Stimulated activated CD4-positive, alpha-beta T cell treated with anti-CD3 and anti-CD28 coated beads, Interleukin-4, amount 100 ng/mL, for 1 hour (primary cell): ENCODE measurements around the gene PIRT.

ENCODE experiments used
- DNase-seq: peaks from one replicate; pipeline ENCODE4 v3.0.0-alpha.2; 2020

The PIRT gene

DNA sequence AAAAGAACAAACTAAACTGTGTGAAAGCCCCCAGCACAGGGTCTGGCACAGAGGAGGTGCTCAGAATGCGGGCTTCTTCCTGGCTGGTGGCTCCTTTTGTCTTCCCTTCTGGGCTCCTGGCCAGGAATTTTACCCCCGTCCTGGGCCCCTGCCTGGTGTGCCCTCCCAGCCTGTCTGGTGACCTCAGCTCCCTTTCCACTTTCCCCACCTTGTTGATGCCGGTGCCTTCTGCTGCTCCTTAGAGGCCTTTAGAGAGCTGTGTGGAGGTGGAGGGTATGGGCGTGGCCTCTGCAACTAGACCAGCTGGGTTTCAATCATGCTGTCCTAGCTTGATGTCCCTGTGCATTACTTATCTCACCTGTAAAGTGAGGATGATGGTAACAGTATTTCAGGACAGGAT is 16.8 kb downstream of the PIRT start:
- no peak for DNase-seq

DNA sequence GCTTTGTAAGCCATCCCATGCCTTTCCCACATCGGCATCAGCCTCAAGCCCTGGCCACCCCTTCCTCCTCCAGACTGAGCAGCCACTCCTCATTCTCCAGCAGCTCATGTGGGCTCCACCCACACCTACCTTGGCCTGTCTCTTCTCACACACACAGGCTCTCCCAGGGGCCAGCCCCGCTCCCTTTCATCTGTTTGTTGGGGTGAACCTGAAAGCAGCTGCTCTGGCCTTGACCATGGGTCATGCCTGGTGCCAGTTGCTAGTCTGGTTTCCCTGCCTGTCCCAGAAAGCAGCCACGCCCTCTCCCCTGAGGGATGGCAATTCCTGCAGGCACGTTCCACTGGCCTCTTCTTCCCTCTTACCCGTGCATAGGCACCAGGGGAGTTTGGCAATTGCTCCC is 22.6 kb downstream of the PIRT start:
- no peak for DNase-seq

DNA sequence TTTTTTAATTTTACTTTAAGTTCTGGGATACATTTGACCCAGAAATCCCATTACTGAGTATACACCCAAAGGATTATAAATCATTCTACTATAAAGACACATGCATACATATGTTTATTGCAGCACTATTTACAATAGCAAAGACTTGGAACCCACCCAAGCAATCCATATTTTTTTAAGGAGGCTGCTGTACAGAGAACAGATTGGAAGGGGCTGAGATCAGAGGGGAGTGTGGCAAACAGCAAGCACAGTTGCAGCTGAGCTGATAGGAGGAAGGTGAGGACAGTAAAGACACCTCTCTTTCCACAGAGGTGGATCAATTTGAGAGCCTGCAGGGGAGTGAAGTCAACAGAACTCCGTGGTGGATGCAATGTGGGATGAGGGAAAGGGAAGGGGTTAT is 23.8 kb downstream of the PIRT start:
- DNase-seq, result no peak

DNA sequence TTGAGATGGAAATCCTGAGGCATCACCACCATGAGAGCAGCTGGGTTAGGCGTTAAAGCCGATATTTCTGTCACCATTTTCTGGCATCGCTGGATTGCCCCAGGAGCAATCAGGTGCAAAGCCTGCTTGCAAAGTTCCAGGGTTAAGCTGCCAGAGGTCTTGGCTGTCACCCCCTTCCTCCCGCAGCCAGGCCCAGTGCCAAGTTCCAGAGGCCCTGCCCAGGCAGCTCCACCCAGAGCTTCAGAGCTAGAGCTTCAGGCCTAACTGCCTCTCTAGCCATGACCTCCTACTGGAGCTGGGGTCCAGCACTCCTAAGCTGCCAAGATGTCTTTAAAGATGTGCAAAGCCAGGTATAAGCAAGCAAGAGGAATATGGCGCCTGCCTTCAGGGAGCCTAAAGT is 25.2 kb downstream of the PIRT start:
- DNase-seq, result no peak

DNA sequence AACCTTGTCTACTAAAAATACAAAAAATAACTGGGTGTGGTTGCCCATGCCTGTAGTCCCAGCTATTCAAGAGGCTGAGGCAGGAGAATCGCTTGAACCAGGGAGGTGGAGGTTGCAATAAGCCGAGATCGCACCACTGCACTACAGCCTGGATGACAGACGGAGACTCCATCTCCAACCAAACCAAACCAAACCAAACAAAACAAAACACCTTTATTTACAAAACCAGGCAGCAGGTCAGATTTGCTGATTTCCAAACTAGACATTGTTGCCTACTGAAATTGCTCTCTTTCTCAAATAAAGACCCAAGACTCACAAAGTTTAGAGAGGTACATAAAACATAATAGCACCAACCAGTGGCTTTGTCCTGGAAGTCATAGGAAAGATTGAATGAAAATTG is 28.3 kb downstream of the PIRT start:
- DNase-seq, result no peak

DNA sequence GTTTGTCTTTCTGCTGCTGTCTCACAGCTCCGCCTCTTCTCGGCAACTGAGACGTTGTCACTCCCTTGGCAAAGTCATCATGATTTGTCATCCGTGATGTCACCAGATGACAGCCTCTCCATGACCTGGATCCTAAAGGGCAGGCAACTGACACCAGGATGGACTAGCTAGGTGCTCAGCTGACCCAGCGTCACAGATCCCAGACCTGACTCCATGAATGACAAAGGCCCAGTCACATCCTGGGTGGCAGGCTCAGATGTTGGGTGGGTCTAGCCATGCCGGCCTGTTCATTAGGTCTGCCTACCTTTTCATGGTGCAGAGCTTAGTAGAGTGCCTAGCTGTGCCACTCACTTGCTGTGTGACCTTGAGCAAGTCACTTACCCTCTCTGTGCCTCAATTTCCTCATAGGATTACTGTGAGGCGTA is 30.2 kb downstream of the PIRT start:
- no peak for DNase-seq

DNA sequence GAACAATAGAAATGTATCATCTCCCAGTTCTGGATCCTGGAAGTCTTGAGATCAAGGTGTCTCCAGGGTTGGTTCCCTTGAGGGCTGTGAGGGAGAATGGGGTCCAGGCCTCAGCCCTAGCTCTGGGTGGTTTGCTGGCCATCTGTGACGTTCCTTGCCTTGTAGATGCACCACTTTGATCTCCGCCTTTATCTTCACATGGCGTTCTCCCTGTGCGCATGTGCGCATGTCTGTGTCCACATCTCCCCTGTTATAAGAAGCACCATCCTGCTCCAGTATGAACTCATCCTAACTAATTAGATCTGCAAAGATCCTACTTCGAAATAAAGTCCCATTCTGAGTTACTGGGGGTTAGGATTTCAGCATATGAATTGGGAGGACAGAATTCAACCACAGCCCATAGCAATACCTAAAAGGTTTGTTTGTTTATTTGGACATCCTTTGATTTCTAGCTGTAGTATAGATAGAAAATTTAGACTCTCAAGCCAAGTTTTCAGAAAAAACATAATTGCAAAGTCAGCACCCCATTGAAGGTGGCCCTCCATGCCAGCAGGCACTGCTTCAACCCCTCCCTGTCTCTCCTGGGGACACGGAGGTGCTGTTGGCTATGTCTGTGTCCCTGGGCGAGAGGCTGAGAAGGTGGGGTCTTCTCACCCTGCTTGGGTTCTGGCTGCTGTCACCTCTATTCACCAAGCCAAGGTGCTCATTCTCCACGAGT is 31.2 kb downstream of the PIRT start:
- DNase-seq, result no peak

DNA sequence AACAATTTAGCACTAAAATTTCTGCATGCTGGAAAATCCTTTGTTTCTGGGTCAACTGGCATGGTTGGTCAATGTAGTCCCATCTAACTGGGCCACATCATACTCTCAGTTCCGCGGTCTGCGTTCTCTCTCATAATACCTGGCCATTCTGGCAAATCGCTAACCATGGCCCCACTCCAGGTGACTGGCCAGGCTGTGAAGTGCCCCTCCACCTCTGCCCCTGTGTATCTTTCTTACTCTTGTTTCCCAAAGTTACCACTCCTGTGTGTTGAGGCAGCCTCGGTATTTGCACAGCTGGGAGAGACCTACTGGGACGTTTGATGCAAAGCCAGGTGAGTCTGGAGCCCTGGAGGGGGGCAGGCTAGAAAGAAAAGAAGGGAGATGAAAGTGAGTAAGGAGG is 32.0 kb downstream of the PIRT start:
- no peak for DNase-seq

DNA sequence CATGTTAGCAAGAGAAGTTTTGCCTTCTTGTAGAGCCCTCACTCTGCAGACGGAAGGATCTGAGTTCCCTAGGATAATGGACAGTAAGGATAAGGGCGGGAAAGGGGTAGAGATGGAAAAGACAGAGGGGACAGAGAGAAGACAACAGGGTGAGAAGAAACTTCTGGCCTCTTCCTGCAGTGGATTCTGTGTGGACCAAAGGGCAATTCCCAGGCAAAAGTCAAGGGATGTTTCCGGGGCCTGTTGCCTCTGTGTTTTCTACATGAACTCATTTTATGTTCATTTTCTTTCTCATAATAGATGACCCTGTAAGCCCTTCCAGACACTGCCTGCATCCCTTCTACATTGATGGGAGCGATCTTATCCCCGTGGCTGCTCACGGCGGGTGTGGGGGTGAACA is 33.3 kb downstream of the PIRT start:
- no peak for DNase-seq

DNA sequence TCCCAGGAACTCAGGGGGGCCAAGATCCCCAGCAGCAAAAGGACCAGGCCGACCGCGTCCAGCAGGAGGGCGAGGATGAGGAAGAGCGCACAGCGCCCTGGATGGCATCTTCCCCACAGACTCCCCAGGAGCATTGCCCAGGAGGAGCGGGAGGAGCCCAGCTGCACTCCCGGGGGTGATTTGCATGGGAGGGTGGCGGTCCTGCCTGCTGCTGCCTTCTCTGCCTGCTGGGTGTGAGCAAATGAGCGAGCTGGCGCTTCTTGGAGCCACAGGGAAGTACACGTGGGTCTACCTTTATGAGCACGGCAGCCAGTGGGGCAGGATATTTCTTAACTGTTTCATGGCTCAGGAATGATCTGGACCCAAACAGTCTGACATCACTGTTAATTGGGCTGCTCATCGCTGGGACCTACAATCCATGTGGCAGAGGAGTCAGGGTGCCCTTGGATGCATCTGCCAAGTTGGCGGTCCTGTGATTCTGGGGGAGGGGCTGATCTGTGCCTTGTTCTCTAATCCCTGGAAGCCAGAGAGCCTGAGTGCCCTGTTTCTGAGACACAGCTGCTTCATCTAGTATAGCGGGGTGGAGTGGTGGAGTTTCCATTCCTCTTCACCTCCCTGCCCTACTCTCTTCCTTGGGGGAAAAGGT is 33.9 kb downstream of the PIRT start, which contains the start of gene TMEM238L:
TSS of gene TMEM238L (minus strand) at position 270 of the 646 bp plus-strand sequence. CDS start at position 134, 136 bp downstream.
- DNase-seq, result no peak

DNA sequence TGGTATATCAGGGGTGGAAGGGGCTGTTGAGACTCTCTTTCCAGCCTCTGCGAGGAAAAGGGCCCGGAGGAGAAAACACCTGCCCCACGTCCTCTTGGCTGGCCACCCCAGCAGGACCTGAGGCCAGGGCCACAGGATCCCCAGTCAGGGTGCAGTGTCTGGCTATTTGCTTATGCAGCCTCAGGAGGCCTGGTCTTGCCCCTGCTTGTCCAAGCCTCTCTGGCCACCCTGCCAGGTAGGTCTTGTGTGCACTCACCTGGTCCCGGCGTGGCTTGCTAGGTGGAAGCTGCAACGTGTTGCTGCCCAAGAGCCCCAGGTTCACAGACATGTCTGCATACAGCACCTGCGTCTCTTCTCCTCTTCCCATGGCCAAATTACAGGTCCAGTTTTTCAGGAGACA is 34.5 kb downstream of the PIRT start:
- DNase-seq, result no peak

DNA sequence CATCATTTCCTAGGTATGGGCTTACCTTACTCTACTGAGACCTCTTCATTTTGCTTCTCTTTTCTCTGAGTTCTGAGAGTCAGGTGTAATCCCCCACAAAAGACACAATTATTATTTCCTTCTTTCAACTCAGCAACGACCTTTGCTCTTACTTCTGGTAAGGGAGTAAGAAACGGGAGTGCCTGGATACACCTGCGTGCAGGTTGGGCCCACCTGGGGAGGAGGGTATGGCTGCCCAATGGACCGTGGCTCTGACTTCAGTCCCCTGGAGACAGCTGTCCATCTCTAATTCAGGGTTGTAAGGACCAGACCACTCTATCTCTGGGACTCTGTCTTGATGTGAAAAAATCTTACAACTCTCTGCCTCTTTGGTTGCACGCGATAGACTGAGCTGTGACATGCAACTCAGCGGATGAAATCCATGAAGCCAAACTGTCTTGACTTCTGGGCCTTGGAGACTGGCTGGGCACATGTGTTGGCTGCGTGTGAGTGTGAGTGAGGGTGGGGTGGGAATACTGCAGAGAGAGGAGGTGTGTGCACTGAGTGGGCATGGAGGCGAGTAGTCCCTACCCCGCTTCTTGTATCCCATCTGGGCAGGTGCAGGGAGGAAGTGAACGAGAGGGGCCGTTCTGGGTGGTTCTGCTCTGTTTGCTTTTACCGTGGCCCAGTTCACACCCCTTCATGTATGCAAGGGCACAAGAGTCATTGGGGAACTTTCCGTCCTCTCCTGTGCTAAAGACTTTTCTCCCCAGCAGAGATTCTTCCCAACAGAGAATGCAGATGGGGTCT is 35.2 kb downstream of the PIRT start:
- DNase-seq, result no peak

DNA sequence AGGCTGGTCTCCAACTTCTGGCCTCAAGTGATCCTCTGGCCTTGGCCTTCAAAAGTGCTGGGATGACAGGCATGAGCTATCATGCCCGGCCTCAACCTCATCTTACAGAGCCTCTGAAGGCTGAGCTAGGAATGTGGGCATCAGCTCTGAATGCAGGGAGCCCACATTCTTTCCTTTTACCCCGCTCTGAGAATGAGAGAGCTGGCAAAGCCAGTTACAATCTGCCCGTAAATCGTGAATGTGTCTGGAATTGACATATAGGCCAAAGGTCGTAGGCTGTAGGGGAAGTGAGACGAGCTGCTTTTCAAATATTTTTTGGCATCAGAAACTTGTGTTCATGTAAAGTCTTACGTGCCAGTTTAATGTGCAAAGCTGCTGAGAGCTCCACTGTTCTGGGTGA is 38.5 kb downstream of the PIRT start:
- no peak for DNase-seq

DNA sequence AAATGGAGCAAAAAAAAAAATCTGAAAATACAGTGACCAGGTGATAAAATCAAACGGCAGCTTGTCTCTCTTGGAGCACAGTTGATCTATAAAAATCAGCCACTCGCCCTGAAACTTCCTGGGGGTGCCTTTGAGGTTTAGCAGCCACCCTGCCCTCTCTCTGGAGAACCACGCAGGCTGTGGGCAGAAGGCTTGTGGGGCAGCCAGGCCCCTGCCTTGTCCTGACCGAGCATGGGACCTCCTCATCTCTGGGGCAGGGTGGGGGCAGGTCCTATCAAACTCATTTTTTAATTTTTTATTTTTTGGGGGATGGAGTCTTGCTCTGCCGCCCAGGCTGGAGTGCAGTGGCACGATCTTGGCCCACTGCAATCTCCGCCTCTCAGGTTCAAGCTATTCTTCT is 39.0 kb downstream of the PIRT start:
- no peak for DNase-seq

DNA sequence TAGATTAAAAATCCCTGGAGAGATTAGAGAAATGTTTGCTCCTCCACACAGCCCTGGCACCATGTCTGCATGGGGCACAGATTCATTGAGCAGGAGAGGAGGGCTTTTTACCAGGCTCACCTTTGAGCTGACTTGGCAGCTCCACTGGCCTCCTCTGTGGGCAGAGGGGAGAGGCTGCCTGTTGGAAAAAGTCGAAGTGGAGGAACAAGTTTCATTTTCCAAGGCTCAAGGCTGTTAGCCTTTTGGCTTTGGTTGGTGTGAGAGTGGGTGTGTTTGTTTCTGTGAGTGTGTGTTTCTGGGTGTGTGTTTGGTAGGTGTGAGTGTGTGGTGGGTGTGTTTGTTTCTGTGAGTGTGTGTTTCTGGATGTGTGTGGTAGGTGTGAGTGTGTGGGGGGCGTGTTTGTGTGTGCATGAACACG is 39.5 kb downstream of the PIRT start:
- DNase-seq, result no peak

DNA sequence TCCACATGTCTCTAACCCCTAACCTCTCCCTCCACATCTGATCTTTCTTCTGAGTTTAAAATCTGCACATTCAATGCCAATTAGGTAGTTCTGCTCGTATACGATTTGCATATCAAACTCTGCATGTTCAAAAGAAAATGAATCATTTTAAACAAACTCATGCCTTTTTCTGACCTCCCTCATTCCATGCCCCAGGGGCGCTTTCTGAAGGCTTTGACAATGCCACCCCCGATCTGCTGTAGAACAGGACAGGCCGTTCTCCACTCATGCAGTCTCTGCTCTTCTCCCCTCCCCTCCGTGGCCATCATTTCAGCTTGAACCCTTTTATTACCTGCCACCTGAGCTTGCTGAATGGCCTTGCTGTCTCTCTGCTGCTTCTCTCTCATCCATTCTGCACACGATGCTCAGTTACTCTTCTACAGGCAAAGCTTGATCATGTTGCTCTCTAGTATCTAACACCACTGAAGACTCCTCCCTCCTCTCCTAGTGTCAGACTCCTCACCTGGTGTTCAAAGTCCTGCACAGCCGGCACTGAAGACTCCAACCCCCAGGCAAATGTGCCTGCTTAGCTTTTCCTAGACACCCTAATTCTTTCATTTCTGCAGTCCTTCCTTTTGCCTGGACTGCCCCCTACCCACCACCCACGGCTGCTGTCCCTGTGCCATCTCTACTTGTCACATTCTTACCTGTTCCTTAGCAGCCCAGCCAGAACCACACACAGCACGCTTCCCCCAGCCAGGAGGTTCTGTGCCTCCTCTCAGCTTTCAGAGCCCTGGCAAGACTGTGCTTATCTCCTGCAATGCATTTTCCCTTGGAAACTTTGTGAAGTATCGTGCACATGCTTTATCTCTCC is 40.2 kb downstream of the PIRT start:
- DNase-seq, result no peak

DNA sequence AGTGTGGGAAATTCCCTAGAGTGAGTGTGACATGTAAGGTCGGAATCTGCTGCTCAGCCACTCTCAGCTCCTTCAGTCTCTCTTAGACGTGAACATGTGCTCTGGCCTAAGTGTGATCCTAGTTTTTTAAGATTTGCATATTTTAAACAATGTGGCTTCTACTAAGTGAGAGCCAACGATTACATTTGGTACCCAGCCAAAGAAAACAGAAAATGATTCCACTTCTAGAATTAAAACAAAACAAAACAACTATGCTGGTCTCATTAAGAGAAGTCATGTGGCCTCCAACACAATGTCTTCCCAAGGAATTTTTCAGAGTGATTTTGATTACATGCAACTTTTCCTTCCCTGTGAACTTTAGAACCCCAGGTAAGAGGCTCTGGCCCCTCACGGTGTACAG is 44.1 kb downstream of the PIRT start:
- no peak for DNase-seq

DNA sequence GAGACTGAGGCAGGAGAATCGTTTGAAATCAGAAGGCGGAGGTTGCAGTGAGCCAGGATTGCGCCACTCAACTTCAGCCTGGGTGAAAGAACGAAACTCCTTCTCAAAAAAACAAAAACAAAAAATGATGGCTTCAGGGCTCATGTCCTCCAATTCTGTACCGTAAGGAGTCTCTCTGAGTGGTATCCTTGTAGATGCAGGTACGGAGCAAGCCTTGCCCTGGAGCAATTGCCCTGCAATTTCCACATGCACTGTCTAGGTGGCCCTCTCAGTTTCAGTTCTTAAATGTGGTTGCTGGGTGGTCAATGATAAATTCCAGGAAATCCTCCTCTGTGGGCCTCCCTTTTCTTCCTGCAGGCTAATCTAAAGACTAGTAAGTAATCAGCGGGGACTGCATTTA is 44.6 kb downstream of the PIRT start:
- DNase-seq, result no peak

DNA sequence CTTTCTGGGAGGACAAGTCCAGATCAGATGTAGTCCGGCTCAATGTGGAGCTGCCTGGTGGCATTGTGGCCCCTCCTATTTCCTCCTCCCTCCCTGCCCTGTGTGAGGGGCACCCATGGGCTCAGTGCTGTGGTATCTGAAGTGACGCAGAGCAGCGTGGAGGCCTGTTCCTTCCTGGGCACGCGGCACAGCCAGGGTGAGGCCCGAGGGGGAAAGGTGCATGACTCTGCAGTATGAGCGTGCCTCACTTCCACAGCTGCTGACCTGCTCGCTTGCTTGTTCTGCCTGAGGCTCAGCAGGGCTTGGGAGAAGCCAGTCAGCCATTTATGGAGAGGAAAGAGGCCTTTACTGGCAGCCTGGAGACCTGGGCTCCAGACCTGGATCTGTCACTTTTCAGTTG is 45.7 kb downstream of the PIRT start:
- no peak for DNase-seq

DNA sequence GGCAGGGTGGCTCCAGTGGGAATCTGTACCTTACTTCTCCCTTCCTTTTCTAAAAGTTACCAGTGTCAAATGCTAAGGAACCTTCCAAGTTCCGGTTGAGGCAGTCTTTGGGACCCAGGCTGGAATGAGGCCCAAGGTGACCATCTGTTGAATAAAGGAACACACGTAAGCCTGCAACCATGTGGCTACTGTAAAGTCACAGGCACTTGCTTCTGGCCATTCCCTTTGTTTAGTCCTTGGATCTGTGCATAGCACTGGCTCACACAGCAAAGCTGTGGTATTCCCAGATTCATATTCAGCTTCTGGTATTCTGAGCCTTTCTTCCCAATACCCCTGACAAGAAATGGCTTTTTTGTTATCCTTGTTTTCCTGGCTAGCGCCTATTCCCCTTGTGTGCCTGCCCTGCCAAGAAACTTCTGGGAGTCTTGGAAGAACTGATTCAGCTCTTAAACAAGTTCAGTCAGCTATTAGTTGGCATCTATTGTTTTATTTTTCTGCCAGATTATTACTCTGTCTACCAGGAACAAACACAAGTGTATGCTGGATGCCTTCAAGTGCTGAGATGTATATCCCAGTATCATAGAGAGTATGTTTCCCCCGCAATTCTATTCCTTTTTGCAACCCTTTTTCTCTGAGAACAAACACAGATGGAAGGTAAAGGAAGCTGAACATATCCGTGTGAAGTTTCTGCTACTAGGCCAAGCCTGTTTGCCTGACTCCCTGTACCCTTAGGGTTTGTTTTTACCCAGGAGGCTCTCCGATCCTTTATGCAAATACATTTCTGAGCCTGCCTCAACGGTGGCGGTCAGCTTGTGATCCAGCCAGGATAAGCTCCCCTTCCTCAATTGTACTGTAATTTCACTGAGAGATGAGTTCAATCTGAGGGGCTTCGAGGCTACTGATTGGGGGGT is 47.1 kb downstream of the PIRT start:
- DNase-seq, result no peak

DNA sequence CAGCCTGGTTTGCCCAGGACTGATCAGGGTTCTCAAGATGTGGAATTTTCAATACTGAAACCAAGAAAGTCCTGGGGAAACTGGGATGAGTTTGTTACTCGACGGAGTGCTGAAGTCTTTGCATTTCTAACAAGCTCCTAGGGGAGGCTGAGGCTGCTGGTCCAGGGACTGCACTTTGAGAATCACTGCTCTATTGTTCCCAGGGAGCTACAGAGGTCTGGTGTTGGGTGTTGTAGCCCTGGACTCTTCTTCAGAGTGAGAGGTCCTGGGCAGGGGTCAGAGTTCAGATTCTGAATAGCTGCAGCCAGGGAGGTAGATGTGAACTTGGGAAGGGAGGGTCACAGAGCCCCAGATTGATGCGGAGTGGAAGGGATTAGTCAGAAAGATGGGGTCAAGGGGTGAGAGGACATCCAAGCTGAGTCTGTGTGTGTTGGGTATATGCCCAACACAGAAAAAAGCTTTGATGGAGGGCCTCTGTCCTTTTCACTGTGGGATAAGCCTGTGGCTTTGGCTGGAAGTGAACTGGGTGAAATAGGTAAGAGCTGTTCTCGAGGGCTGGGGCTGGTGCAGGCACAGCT is 48.1 kb downstream of the PIRT start:
- no peak for DNase-seq
